Body of pancreas (tissue), 4 donors: ENCODE results near the gene TADA2A.

Experiments
- CTCF ChIP-seq, 7 experiments: fragments of 450-650 bp in 4 of 7; fragments of 200-600 bp in 3 of 7; sonication (generic) in 3 of 7; IDR thresholded peaks; one replicate each; pipeline ENCODE4 v1.5.1; 2016 to 2019; ENCODE audit warnings: antibody characterized with exemption in 7 of 7
- POLR2A ChIP-seq, 3 donors: fragments of 450-650 bp; IDR thresholded peaks; one replicate each; pipeline ENCODE4 v1.6.1; 2016; ENCODE audit warnings: antibody characterized with exemption in 3 of 3, mild to moderate bottlenecking in 2 of 3

DNA sequence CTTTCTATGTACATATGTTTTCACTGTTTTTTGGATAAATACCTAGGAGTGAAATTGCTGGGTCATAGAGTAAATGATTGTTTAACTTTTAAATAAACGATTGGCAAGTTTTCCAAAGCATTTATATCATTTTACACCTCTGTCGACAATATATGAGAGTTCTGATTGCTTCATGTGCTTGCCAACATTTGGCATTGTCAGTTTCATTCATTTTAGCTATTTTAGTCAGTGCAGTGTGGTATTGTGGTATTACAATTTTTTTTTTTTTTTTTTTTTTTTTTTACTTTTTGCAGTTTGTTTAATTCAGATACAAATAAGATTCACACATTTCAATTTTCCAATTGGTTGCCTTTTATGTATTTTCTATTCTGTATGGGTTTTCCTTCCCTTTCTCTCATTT, 26.0 kb downstream of the TADA2A start:
- TF ChIP-seq CTCF (IDR thresholded peaks at IDR 0.05) (no peak), POLR2A (IDR thresholded peaks at IDR 0.05) (no peak)
